ENCODE measurements around the gene RGS7.

DNA sequence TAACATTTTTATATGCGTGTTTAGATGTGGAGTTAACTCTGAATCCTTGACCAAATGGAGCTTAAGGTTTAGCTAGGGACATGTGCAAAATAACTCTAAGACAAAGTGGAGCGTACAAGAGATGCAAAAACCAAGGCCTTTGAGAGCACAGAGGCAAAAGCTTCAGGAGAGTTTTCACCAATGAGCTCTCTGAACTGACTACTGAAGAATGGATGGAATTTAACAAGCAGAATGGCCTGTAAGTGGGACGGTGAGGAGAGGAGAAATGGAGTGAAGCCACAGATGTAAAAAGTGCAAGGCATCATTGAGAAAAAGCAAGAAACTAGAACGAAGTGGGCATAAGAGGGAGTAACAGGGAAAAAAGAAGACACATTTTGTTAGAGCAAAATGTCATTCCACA, 260.0 kb downstream of the RGS7 start:
- TF ChIP-seq, protein P1, sequence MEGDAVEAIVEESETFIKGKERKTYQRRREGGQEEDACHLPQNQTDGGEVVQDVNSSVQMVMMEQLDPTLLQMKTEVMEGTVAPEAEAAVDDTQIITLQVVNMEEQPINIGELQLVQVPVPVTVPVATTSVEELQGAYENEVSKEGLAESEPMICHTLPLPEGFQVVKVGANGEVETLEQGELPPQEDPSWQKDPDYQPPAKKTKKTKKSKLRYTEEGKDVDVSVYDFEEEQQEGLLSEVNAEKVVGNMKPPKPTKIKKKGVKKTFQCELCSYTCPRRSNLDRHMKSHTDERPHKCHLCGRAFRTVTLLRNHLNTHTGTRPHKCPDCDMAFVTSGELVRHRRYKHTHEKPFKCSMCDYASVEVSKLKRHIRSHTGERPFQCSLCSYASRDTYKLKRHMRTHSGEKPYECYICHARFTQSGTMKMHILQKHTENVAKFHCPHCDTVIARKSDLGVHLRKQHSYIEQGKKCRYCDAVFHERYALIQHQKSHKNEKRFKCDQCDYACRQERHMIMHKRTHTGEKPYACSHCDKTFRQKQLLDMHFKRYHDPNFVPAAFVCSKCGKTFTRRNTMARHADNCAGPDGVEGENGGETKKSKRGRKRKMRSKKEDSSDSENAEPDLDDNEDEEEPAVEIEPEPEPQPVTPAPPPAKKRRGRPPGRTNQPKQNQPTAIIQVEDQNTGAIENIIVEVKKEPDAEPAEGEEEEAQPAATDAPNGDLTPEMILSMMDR (IDR thresholded peaks at IDR 0.05) = no peak
- no peak for TF ChIP-seq POLR2A (IDR thresholded peaks at IDR 0.05)

Data from right lobe of liver (tissue), 4 donors.